ENCODE data around the gene CCDC158. TPM values are rescaled to one million over a fixed set of nuclear protein-coding genes. Genes with fewer than 3 reads are reported as not detected.
"Not testable (repeated sequence)": the region's sequence is repeated elsewhere in the genome, so short reads cannot be mapped to it uniquely, and the experiment has no call there.

The CCDC158 gene
- total and polyA plus RNA-seq, 2 of the 4 experiments (the other 2 are of a cell fraction) = not detected

DNA sequence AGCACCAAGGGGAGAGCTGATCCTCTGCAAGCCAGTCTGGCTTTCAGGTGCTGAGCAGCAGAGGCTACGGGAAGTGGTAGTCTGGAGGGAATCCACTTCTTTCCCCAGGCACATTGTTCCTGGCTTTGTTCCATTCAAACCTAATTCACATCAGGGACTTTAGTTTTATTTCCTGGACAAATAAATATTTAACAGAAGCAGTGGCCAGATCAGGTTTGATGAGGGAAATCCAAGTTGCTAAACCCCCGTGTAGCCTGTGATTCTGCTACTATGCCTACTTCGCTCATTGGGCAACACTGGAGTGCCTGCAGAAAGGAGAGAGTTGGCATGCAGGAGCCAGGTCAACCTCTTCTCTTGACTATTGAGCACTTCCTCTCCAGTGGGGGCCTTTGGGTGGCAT lies 128.2 kb downstream of the CCDC158 start:
- H3K4me3 ChIP-seq (ENCODE audit: insufficient read depth, low read depth, low read length) = no peak overlapping the region
- peaks cover 6% of the 10 kb centered on the region; the same call in 1 of the 2 replicates for H3K9me3 ChIP-seq (ENCODE audit: control insufficient read depth, insufficient read depth, low read length)
- no peak for DNase-seq
- H4K5ac ChIP-seq (ENCODE audit: low read depth, low read length) = no peak overlapping the region
- dilution Hi-C loops (cut with HindIII; ENCODE audit: low sequenced_read_pairs, unreplicated experiment) = no loop called here
- no peak overlapping the region for H4K91ac ChIP-seq (ENCODE audit: insufficient read depth, low read depth, low read length)
- no peak for TF ChIP-seq MXI1 (IDR thresholded peaks at IDR 0.05; ENCODE audit: borderline replicate concordance, low read depth, low read length)
- no peak for TF ChIP-seq MAZ (IDR thresholded peaks at IDR 0.05; ENCODE audit: borderline replicate concordance, low read depth, low read length)
- no peak for TF ChIP-seq CHD1 (IDR thresholded peaks at IDR 0.05; ENCODE audit: low read depth, low read length)
- no peak for TF ChIP-seq BHLHE40 (IDR thresholded peaks at IDR 0.05; ENCODE audit: low read depth, low read length)
- H3K18ac ChIP-seq (ENCODE audit: low read depth, low read length) = no peak overlapping the region
- H3K9ac ChIP-seq (ENCODE audit: low read depth, low read length) = no peak overlapping the region
- H2BK15ac ChIP-seq (ENCODE audit: low read depth, low read length) = no peak overlapping the region
- no peak overlapping the region for H2BK20ac ChIP-seq (ENCODE audit: low read depth, low read length)
- ChIA-PET POLR2A (ENCODE audit: unreplicated experiment) (no interaction called here), CTCF (no interaction called here)
- H4K20me1 ChIP-seq (ENCODE audit: insufficient read depth, low read length) = no peaks in the 10 kb centered on the region
- BruUV-seq (replicated peaks) = no TSS peak
- H3K4me1 ChIP-seq (ENCODE audit: control insufficient read depth, insufficient read depth, low read length) = no peaks in the 10 kb centered on the region
- in situ Hi-C loops (cut with MboI; ENCODE audit: low sequenced_read_pairs) = no loop called here
- no CpG with 5 or more reads among the region's 3 CpGs for WGBS, 2 experiments (ENCODE audit: extremely low coverage in 2 of 2, insufficient read length in 1 of 2)
- H3K56ac ChIP-seq (ENCODE audit: extremely low read depth, insufficient read depth, low read length) = no peak overlapping the region
- intact Hi-C loops (cut with micrococcal nuclease) = no loop called here
- no peak overlapping the region for H3K4me2 ChIP-seq (ENCODE audit: low read depth, low read length)
- no peak overlapping the region for H3K14ac ChIP-seq (replicated peaks; ENCODE audit: low read depth, low read length)
- H4K8ac ChIP-seq (ENCODE audit: low read depth in 2 of 2, low read length in 2 of 2) = no peak overlapping the region
- H2BK120ac ChIP-seq (ENCODE audit: low read depth, low read length) = no peak overlapping the region
- H2BK5ac ChIP-seq (ENCODE audit: low read depth, low read length, poor library complexity, severe bottlenecking) = no peak overlapping the region
- no peak overlapping the region for H2AK9ac ChIP-seq (replicated peaks; ENCODE audit: low read depth, low read length, poor library complexity)
- no peak overlapping the region for H2AK5ac ChIP-seq (ENCODE audit: low read depth, low read length)
- H3K23ac ChIP-seq (ENCODE audit: low read depth, low read length) = no peak overlapping the region
- no peak overlapping the region for H2AFZ ChIP-seq (replicated peaks; ENCODE audit: low read length, poor library complexity)
- no peaks in the 10 kb centered on the region for H3K79me1 ChIP-seq (ENCODE audit: low read depth in 1 of 2, low read length in 2 of 2)
- ATAC-seq (ENCODE audit: low read depth) = no peak
- peaks cover 12% of the 10 kb centered on the region for H3K27me3 ChIP-seq (ENCODE audit: control insufficient read depth, insufficient read depth, low read length)
- H3K36me3 ChIP-seq (ENCODE audit: control insufficient read depth, insufficient read depth, low read length) = no peaks in the 10 kb centered on the region
- no peaks in the 10 kb centered on the region for H3K9me1 ChIP-seq (ENCODE audit: insufficient read depth, low read length)
- no peak overlapping the region for H3K27ac ChIP-seq (ENCODE audit: insufficient read depth, low read length)
- H3K4ac ChIP-seq (ENCODE audit: low read depth, low read length) = no peak overlapping the region

DNA sequence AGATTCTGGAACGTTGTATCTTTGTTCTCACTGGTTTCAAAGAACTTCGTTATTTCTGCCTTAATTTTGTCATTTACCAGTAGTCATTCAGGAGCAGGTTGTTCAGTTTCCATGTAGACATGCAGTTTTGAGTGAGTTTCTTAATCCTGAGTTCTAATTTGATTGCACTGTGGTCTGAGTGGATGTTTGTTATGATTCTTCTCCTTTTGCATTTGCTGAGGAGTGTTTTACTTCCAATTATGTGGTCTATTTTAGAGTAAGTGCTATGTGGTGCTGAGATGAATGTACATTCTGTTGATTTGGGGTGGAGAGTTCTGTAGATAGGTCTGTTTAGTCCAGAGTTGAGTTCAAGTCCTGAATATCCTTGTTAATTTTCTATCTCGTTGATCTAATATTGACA lies 133.1 kb downstream of the CCDC158 start:
- CTCF ChIA-PET; H3K4me1 ChIP-seq (ENCODE audit: control insufficient read depth, insufficient read depth, low read length); in situ Hi-C loops (cut with MboI; ENCODE audit: low sequenced_read_pairs); H3K14ac ChIP-seq (replicated peaks; ENCODE audit: low read depth, low read length); H3K4me3 ChIP-seq (ENCODE audit: insufficient read depth, low read depth, low read length); H3K9me1 ChIP-seq (ENCODE audit: insufficient read depth, low read length); H3K23ac ChIP-seq (ENCODE audit: low read depth, low read length); H2AFZ ChIP-seq (replicated peaks; ENCODE audit: low read length, poor library complexity); H4K20me1 ChIP-seq (ENCODE audit: insufficient read depth, low read length); H2BK120ac ChIP-seq (ENCODE audit: low read depth, low read length); H3K4ac ChIP-seq (ENCODE audit: low read depth, low read length); BruUV-seq (replicated peaks); dilution Hi-C loops (cut with HindIII; ENCODE audit: low sequenced_read_pairs, unreplicated experiment); H3K9ac ChIP-seq (ENCODE audit: low read depth, low read length); H4K5ac ChIP-seq (ENCODE audit: low read depth, low read length); H2BK20ac ChIP-seq (ENCODE audit: low read depth, low read length); intact Hi-C loops (cut with micrococcal nuclease); ATAC-seq (ENCODE audit: low read depth); H3K4me2 ChIP-seq (ENCODE audit: low read depth, low read length); H2BK15ac ChIP-seq (ENCODE audit: low read depth, low read length); H3K27ac ChIP-seq (ENCODE audit: insufficient read depth, low read length); H3K18ac ChIP-seq (ENCODE audit: low read depth, low read length); H2AK9ac ChIP-seq (replicated peaks; ENCODE audit: low read depth, low read length, poor library complexity); DNase-seq; H3K9me3 ChIP-seq (ENCODE audit: control insufficient read depth, insufficient read depth, low read length); H3K36me3 ChIP-seq (ENCODE audit: control insufficient read depth, insufficient read depth, low read length); H2AK5ac ChIP-seq (ENCODE audit: low read depth, low read length); H4K91ac ChIP-seq (ENCODE audit: insufficient read depth, low read depth, low read length); POLR2A ChIA-PET (ENCODE audit: unreplicated experiment); H2BK5ac ChIP-seq (ENCODE audit: low read depth, low read length, poor library complexity, severe bottlenecking); H3K79me1 ChIP-seq (ENCODE audit: low read depth in 1 of 2, low read length in 2 of 2); H4K8ac ChIP-seq (ENCODE audit: low read depth in 2 of 2, low read length in 2 of 2); H3K56ac ChIP-seq (ENCODE audit: extremely low read depth, insufficient read depth, low read length): not testable (repeated sequence)
- WGBS, 2 experiments (ENCODE audit: extremely low coverage in 2 of 2, insufficient read length in 1 of 2) = no CpG with 5 or more reads among the region's 3 CpGs
- peaks cover 12% of the 10 kb centered on the region for H3K27me3 ChIP-seq (ENCODE audit: control insufficient read depth, insufficient read depth, low read length)
